Gastrocnemius medialis (tissue), 4 donors: ENCODE data around the gene RASIP1. TPM values are rescaled to one million over a fixed set of nuclear protein-coding genes. Genes with fewer than 3 reads are reported as not detected.

Source experiments
- ATAC-seq, 2 donors: fragments of 150-250 bp; one replicate each; pipeline ENCODE4 v1.9.1; 2016
- DNase-seq, 2 donors: peaks; one replicate each; pipeline ENCODE4 v3.0.0-alpha.2; 2019
- H3K27ac ChIP-seq, 4 donors: fragments of 200-600 bp; sonication (generic); 1 replicate in 1 of 4; 2 replicates in 3 of 4; pipeline ENCODE4 v1.5.1; 2016 to 2018; ENCODE audit warnings: mild to moderate bottlenecking in 2 of 4, moderate library complexity in 1 of 4
- H3K27me3 ChIP-seq, 3 donors: fragments of 200-600 bp; sonication (generic) in 2 of 3; 1 replicate in 1 of 3; 2 replicates in 2 of 3; pipeline versions ENCODE4 v1.5.1 to v1.6.0; 2016 to 2019; ENCODE audit warnings: mild to moderate bottlenecking in 1 of 3, moderate library complexity in 1 of 3
- H3K36me3 ChIP-seq, 2 donors: fragments of 200-600 bp; sonication (generic) in 1 of 2; one replicate each; pipeline ENCODE4 v1.5.1; 2017 to 2018
- H3K4me1 ChIP-seq, 2 donors: fragments of 200-600 bp; sonication (generic) in 1 of 2; one replicate each; pipeline ENCODE4 v1.5.1; 2016 to 2017; ENCODE audit warnings: mild to moderate bottlenecking in 2 of 2
- H3K4me3 ChIP-seq, 4 donors: fragments of 200-600 bp; sonication (generic) in 3 of 4; 1 replicate in 1 of 4; 2 replicates in 3 of 4; pipeline ENCODE4 v1.5.1; 2016 to 2019; ENCODE audit warnings: mild to moderate bottlenecking in 2 of 4
- H3K9me3 ChIP-seq, 3 donors: fragments of 200-600 bp; sonication (generic) in 2 of 3; 1 replicate in 1 of 3; 2 replicates in 2 of 3; pipeline ENCODE4 v1.5.1; 2016 to 2019
- POLR2A ChIP-seq, 2 donors: fragments of 450-650 bp; IDR thresholded peaks; one replicate each; pipeline ENCODE4 v1.6.1; 2017; ENCODE audit warnings: antibody characterized with exemption in 2 of 2, mild to moderate bottlenecking in 2 of 2, moderate library complexity in 2 of 2
- in situ Hi-C, 4 donors: fragments of 200-750 bp; cut with MboI; loops; one replicate each; pipeline versions ENCODE4 v1.15.0 to v1.8.0; 2017; ENCODE audit warnings: low sequenced_read_pairs in 4 of 4
- intact Hi-C: fragments of 100-400 bp; cut with DNase I; formaldehyde crosslinking; loops from one replicate; pipeline ENCODE4 v1.15.1; 2023; ENCODE audit warnings: low total_unique reads
- total RNA-seq, 4 donors: library from RNA; depleted of rRNA; stranded (reverse); fragments of >200 nt; gene quantifications; one replicate each; pipeline versions ENCODE4 v1.1.0 to v1.2.3, GENCODE V29; 2016
- TF ChIP-seq, protein P1 (sequence below), 5 experiments: fragments of 450-650 bp in 3 of 5; fragments of 200-600 bp in 2 of 5; sonication (generic) in 2 of 5; IDR thresholded peaks in 4 of 5; conservative IDR thresholded peaks in 1 of 5; 1 replicate in 4 of 5; 2 replicates in 1 of 5; pipeline ENCODE4 v1.5.1; 2016 to 2019; ENCODE audit warnings: antibody characterized with exemption in 5 of 5, mild to moderate bottlenecking in 3 of 5, moderate library complexity in 3 of 5

RASIP1 gene
- total RNA-seq, 4 donors from 2014 or later: 3.4 to 8.1 (median 6.3) TPM

DNA sequence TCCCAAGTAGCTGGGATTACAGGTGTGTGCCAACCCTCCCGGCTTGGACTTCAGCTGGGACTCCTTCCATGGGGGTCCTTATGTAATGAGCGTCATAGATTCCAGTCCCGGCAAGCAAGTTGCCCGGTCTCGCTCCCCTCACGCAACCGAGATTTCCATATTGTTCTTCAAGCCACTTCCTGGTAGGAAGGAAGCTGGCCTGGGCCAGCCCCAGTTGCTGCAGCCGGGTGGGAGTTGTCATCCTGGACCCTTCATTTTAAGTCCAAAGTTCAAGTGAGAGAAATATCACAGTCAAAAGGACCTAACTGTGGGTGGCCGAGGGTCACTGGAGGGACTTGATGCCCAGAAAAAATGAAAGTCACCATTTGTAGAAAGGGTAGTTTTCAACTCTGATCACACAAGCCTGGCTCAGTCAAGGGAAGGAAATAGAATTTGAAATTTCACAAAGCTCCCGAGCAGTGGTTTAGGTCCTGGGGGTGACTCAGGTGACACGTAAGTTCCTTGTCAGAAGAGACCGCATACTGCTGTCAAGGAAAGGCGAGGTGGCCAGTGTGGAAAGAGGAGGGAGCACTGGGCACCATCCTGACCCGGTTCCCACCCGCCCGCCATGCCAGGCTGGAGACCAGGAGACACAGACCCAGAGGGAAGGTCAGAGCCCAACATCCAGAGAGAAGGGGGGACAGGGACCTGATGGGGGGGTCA, 20.2 kb upstream of the RASIP1 start:
- DNase-seq (no peak), ATAC-seq (no peak)
- no peaks in the 10 kb centered on the region for H3K27me3 ChIP-seq
- no peak overlapping the region for H3K4me3 ChIP-seq
- no peaks in the 10 kb centered on the region for H3K9me3 ChIP-seq
- H3K27ac ChIP-seq: peak overlapping the region; percentile 30 to 73 (median 68)
- intact Hi-C loops: no loop called here
- TF ChIP-seq, protein P1, sequence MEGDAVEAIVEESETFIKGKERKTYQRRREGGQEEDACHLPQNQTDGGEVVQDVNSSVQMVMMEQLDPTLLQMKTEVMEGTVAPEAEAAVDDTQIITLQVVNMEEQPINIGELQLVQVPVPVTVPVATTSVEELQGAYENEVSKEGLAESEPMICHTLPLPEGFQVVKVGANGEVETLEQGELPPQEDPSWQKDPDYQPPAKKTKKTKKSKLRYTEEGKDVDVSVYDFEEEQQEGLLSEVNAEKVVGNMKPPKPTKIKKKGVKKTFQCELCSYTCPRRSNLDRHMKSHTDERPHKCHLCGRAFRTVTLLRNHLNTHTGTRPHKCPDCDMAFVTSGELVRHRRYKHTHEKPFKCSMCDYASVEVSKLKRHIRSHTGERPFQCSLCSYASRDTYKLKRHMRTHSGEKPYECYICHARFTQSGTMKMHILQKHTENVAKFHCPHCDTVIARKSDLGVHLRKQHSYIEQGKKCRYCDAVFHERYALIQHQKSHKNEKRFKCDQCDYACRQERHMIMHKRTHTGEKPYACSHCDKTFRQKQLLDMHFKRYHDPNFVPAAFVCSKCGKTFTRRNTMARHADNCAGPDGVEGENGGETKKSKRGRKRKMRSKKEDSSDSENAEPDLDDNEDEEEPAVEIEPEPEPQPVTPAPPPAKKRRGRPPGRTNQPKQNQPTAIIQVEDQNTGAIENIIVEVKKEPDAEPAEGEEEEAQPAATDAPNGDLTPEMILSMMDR (IDR thresholded peaks at IDR 0.05 in 4 of 5, conservative IDR thresholded peaks at IDR 0.05 in 1 of 5): no peak
- no peak for TF ChIP-seq POLR2A (IDR thresholded peaks at IDR 0.05)
- peaks cover 10 to 14% of the 10 kb centered on the region in 2 donors for H3K4me1 ChIP-seq
- in situ Hi-C loops: no loop called here
- no peaks in the 10 kb centered on the region for H3K36me3 ChIP-seq

GRCh38 chr19:48757741-48758144, 17.3 kb upstream of the RASIP1 start:
- Histone ChIP-seq H3K4me3 (no peak overlapping the region), H3K36me3 (no peaks in the 10 kb centered on the region), H3K27ac (no peak overlapping the region), H3K27me3 (no peaks in the 10 kb centered on the region), H3K4me1 (peaks cover 21% of the 10 kb centered on the region in 2 donors), H3K9me3 (no peaks in the 10 kb centered on the region)
- intact Hi-C loops (no loop called here), in situ Hi-C loops (no loop called here)
- no peak for TF ChIP-seq POLR2A (IDR thresholded peaks at IDR 0.05)
- TF ChIP-seq, protein P1 (IDR thresholded peaks at IDR 0.05 in 4 of 5, conservative IDR thresholded peaks at IDR 0.05 in 1 of 5): no peak
- DNase-seq (no peak), ATAC-seq (no peak)

- DNase-seq: no peak
- intact Hi-C loops: no loop called here
- TF ChIP-seq POLR2A (IDR thresholded peaks at IDR 0.05): no peak
- TF ChIP-seq, protein P1 (IDR thresholded peaks at IDR 0.05 in 4 of 5, conservative IDR thresholded peaks at IDR 0.05 in 1 of 5): no peak
- in situ Hi-C loops: no loop called here
- H3K4me3 ChIP-seq: no peak overlapping the region
- H3K4me1 ChIP-seq: peaks cover 21 to 24% of the 10 kb centered on the region in 2 donors
- H3K36me3 ChIP-seq: no peaks in the 10 kb centered on the region
- H3K27ac ChIP-seq: no peak overlapping the region
- H3K9me3 ChIP-seq: no peaks in the 10 kb centered on the region
- no peaks in the 10 kb centered on the region for H3K27me3 ChIP-seq
- ATAC-seq: no peak
Observed at GRCh38 chr19:48757089-48757675, 16.8 kb upstream of the RASIP1 start.

DNA sequence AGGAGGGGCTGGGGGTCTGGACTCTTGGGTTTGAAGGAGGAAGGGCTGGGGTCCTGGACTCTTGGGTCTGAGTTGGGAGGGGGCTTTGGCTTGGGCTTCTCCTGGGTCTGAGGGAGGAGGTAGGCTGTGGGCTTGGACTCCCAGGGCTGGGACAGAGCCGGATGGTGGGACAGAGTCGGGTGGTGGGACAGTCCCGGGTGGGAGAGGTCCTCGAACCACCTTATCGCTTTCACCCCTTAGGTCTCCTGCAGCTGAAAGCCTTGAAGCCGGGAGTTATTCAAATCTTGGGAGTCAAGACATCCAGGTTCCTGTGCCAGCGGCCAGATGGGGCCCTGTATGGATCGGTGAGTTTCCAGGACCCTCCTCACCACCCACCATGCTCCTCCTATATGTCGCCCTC, 16.3 kb upstream of the RASIP1 start:
- TF ChIP-seq POLR2A (IDR thresholded peaks at IDR 0.05): no peak
- TF ChIP-seq, protein P1 (IDR thresholded peaks at IDR 0.05 in 4 of 5, conservative IDR thresholded peaks at IDR 0.05 in 1 of 5): no peak

More for the DNA sequence above, 16.3 kb upstream of the RASIP1 start:
- Histone ChIP-seq H3K4me1 (peaks cover 21 to 24% of the 10 kb centered on the region in 2 donors), H3K4me3 (no peak overlapping the region), H3K9me3 (no peaks in the 10 kb centered on the region), H3K36me3 (no peaks in the 10 kb centered on the region), H3K27ac (peak overlapping the region in 1 of 4 donors; percentile 71), H3K27me3 (no peaks in the 10 kb centered on the region)
- no peak for DNase-seq
- in situ Hi-C loops (no loop called here), intact Hi-C loops (no loop called here)
- no peak for ATAC-seq
